HG03469 (cell line): ENCODE measurements around the gene SPATA6L.

ENCODE experiments used
- ATAC-seq: cut with Tn5 transposase; IDR thresholded peaks from one replicate; pipeline ENCODE4 v1.9.1; 2021; ENCODE audit warnings: mild to moderate bottlenecking, moderate library complexity, moderate number of reproducible peaks; ENCODE audit not compliant: unreplicated experiment

The SPATA6L gene

DNA sequence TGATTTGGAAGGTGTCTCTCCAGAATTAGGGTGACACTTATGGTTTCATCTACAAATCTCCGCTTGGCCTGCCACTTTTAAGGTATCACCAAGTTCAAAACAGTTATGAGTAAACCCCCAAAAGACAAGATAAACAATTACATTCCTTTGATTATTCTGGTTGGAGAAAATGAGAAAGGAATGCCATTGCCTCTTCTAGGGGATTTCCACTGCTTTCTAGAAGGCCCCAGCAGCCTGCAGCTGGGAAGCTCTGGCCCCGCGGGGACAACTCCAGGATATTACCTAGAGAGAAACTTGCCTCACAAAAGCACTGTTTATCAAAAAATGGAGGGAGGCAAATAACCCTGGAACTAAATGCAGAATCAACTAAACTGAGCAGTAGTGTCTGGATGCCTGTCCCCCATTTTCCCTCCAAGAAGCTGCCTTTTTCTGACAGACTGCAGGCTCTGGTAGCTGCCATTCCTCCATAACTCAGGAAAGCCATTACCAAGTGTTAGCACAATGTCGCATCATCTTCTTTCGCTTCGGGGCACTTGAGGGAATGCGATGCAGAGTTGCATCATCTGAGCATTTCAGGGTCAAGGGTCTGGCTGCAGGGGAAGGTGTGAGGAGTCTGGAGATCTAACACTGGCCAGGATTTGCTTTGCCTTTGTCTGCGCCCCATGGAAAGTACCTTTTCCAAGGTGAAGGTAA is 75.7 kb downstream of the SPATA6L start:
- no peak for ATAC-seq

GRCh38 chr9:4588721-4589120 is 77.6 kb downstream of the SPATA6L start:
- ATAC-seq = no peak

DNA sequence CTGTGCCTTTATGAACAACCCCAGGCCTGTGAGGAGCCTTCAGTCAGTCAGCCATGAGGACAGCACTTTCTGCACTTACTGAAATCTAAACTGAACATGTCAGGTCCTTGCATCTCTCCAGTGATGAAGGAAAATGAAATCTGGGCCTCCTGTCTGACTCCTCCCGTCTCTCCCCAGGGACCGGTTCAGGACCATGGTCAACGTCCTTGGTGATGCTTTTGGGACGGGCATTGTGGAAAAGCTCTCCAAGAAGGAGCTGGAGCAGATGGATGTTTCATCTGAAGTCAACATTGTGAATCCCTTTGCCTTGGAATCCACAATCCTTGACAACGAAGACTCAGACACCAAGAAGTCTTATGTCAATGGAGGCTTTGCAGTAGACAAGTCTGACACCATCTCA is 81.1 kb downstream of the SPATA6L start:
- no peak for ATAC-seq

- no peak for ATAC-seq
Observed at GRCh38 chr9:4584636-4585035, 81.6 kb downstream of the SPATA6L start.

DNA sequence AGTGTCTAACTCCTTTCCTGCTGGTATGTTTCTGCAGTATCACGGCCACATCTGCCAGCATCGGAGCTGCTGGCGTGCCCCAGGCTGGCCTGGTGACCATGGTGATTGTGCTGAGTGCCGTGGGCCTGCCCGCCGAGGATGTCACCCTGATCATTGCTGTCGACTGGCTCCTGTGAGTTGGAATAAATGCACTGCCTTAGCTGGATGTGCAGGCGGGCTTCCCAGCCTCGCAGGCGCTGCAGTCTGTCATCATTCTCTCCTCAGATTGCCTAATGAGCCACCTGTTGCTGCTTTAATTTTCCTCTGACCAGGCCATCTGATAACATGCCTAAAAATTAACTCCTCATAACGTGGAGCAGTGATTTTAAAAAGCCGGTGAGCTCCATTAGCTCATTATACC is 83.3 kb downstream of the SPATA6L start:
- ATAC-seq = no peak

- ATAC-seq = no peak
Observed at GRCh38 chr9:4581861-4582565, 84.3 kb downstream of the SPATA6L start.

DNA sequence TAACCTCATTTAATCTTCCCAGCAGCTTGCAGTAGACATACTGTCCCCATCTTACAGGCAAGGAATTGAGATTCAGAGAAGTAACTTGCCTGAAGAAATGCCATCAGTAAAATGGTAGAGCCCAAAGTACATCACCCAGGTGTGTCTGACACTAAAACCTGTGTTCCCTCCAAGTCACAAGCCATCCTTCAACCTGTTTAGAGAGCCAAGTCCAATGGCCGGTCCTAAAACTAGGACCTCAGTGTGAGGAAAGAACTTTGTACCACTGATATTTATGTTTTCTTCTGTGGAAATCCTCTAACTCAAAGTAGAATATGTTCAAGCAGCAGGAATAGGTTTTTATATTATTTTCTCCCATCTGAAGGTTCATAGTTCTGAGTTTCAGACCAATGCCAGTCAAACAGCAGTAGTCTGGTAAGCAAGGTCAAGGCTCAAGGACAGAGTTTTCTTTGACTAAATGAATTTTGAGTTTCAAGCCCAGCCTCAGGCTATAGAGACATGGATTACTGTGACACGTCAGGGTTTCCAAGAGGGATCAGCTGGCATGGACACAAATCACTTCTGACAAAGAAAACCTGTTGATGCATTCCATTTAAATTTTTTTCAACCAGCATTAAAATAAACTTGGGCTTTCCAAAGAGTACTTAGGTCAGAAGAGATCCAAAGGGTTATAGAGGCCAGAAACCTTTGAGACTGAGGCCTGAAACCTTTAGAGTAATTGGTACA is 85.1 kb downstream of the SPATA6L start:
- no peak for ATAC-seq

- ATAC-seq = no peak
Observed at GRCh38 chr9:4579001-4579400, 87.3 kb downstream of the SPATA6L start.

- no peak for ATAC-seq
Observed at GRCh38 chr9:4576448-4576847, 89.8 kb downstream of the SPATA6L start.

- no peak for ATAC-seq
Observed at GRCh38 chr9:4575997-4576396, 90.3 kb downstream of the SPATA6L start.

GRCh38 chr9:4574657-4575243 is 91.5 kb downstream of the SPATA6L start:
- no peak for ATAC-seq

- no peak for ATAC-seq
Observed at GRCh38 chr9:4573634-4574389, 92.5 kb downstream of the SPATA6L start.

DNA sequence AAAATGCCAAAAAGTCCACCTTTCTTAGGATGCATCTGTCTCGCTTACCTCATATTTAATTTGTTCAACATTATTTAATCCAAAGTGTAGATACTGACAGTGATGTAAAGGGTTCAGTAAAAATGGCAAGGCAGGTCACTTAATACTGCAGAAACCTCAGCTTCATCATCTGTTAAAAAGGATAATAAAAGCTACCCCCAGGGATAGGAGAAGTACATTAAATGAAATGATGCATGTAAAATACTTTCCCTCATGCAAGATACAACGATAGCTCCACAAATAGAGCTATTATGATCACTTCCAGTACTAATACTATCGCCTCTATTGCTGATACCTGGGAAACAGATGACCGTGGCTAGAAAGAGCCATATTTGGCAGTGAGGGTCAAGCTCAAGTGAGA is 93.1 kb downstream of the SPATA6L start:
- no peak for ATAC-seq

DNA sequence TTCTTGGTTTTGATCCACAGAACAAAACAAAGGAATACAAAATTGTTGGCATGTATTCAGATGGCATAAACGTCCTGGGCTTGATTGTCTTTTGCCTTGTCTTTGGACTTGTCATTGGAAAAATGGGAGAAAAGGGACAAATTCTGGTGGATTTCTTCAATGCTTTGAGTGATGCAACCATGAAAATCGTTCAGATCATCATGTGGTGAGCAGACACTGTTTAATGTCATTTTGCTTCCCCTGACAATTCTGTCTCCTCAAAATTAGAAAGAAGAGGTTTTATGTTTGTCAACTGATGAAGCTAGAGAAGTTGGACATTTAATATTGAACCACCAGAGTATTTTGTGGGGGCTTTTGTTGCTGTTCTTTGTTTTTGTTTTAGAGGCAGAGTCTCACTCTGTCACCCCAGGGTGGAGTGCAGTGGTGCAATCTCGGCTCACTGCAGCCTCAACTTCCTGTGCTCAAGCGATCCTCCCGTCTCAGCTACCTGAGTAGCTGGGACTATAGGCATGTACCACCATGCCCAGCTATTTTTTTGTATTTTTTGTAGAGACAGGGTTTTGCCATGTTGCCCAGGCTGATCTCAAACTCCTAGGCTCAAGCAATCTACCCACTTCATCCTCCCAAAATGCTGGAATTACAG is 94.0 kb downstream of the SPATA6L start:
- ATAC-seq = no peak

- no peak for ATAC-seq
Observed at GRCh38 chr9:4569101-4569500, 97.2 kb downstream of the SPATA6L start.

- ATAC-seq = no peak
Observed at GRCh38 chr9:4567601-4568000, 98.7 kb downstream of the SPATA6L start.

DNA sequence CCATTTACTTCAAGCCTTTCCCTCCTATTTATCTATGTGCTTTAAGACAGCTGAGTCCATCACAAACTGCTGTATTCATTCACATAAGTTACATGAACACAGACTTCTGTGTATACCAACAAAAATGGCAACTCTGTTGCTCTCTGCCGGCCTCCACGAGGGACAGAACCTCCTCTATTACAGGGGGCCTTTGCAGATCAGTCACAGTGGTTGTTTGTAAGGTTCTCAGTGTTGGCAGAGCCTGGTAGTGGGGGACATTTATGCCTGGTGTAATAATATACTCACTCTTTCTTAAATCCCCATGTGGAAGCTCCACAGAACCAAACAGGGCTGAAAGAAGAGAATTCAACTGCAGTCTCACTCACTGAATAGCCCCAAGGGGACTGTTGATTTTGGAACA is 99.5 kb downstream of the SPATA6L start:
- ATAC-seq = no peak

GRCh38 chr9:4563105-4563504 is 103.2 kb downstream of the SPATA6L start:
- no peak for ATAC-seq

DNA sequence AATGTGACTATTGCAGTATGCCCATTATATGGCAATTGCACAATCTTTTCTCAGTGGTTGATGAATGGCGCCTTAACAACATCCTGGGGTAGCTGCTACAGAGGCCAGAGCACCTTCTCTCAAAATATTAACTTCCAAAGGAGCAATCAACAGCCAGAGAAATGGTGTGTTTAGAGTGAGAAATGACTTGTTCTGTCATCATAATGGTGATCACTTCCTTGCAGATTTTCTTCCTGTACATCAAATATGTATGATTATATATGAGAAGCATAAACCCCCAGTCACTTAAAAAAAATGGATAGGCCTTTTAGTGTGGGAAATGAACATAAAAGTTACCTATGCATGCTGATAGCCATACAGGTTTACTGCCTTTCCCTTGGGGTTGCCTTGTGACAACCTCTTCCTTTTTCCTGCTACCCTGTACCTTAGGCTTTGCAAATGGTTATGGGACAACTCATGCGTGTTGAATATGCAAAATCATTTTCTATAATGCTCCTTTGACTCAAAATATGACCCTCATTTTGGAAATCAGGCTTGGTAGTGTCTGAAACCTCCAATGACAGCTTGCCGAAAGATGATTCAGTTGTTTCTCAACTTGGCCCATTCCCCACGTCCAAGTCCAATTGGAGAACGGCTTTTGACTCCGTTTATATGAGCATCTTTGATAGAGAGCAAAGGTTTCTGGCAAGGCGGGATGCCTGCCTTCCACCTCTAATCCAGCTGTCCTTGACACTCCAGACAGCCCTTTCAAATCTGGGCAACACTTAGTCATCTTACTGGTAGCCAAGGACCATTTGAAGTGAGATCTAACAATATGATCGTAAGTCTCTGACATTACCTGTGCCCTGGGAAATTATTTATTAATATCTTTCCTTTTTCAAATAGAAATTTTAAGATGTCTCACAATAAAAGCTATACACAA is 106.8 kb downstream of the SPATA6L start:
- peak; percentile 83 for ATAC-seq
